Measurements from ENCODE around the gene MCF2.

DNA sequence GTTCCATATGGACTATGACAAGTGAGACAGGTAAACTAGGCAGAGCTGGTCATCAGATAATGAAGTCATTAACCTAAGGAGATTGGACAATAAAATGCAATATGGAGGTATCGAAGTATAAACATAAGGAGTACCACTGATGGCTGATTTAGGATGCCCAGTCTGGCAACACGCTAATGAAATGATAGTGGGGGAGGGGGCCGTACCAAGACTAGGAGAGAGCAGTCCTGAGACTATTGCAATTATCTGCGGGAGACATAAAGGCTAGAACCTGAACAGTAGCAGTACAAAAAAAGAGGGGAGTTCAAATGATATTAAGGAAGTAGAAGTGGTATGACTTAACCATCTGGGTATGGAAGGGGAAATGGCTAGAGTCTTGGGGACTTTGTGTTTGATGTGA is 175.1 kb downstream of the MCF2 start:
- TF ChIP-seq, protein P1, sequence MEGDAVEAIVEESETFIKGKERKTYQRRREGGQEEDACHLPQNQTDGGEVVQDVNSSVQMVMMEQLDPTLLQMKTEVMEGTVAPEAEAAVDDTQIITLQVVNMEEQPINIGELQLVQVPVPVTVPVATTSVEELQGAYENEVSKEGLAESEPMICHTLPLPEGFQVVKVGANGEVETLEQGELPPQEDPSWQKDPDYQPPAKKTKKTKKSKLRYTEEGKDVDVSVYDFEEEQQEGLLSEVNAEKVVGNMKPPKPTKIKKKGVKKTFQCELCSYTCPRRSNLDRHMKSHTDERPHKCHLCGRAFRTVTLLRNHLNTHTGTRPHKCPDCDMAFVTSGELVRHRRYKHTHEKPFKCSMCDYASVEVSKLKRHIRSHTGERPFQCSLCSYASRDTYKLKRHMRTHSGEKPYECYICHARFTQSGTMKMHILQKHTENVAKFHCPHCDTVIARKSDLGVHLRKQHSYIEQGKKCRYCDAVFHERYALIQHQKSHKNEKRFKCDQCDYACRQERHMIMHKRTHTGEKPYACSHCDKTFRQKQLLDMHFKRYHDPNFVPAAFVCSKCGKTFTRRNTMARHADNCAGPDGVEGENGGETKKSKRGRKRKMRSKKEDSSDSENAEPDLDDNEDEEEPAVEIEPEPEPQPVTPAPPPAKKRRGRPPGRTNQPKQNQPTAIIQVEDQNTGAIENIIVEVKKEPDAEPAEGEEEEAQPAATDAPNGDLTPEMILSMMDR (IDR thresholded peaks at IDR 0.05 in 2 of 3, conservative IDR thresholded peaks at IDR 0.05 in 1 of 3; ENCODE audit: control insufficient read depth in 2 of 3, extremely low read depth in 1 of 3, insufficient read depth in 1 of 3, low read depth in 3 of 3, low read length in 3 of 3), result no peak
- TF ChIP-seq SUPT20H (IDR thresholded peaks at IDR 0.05; ENCODE audit: borderline replicate concordance, control insufficient read depth, low read depth, low read length), result no peak
- TF ChIP-seq, protein P2, sequence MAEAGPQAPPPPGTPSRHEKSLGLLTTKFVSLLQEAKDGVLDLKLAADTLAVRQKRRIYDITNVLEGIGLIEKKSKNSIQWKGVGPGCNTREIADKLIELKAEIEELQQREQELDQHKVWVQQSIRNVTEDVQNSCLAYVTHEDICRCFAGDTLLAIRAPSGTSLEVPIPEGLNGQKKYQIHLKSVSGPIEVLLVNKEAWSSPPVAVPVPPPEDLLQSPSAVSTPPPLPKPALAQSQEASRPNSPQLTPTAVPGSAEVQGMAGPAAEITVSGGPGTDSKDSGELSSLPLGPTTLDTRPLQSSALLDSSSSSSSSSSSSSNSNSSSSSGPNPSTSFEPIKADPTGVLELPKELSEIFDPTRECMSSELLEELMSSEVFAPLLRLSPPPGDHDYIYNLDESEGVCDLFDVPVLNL (IDR thresholded peaks at IDR 0.05; ENCODE audit: low read depth, low read length), result no peak
- no peak for TF ChIP-seq MYC (IDR thresholded peaks at IDR 0.05; ENCODE audit: insufficient read depth, insufficient read length, insufficient replicate concordance, low read length, severe bottlenecking)
- no peak for TF ChIP-seq EP300 (IDR thresholded peaks at IDR 0.05; ENCODE audit: borderline replicate concordance in 1 of 2, control insufficient read depth in 1 of 2, low read depth in 2 of 2, low read length in 2 of 2)
- TF ChIP-seq RBBP5 (conservative IDR thresholded peaks at IDR 0.05), result no peak
- no peak for TF ChIP-seq POLR2A (IDR thresholded peaks at IDR 0.05; ENCODE audit: low read depth, low read length)
- TF ChIP-seq MTA2 (IDR thresholded peaks at IDR 0.05; ENCODE audit: low read depth), result no peak
- TF ChIP-seq YY1 (IDR thresholded peaks at IDR 0.05; ENCODE audit: low read depth, low read length), result no peak
- TF ChIP-seq TAF1 (IDR thresholded peaks at IDR 0.05; ENCODE audit: borderline replicate concordance, low read depth, low read length), result no peak
